CD4-positive, alpha-beta T cell treated with Interleukin-21 for 1 hour (primary cell): Measurements from ENCODE around the gene PRDM11.

Experiments used
- DNase-seq: peaks from one replicate; pipeline ENCODE4 v3.0.0-alpha.2; 2020

PRDM11 gene

GRCh38 chr11:45213316-45213665 is 66.9 kb downstream of the PRDM11 start:
- no peak for DNase-seq

- DNase-seq = no peak
Measured at GRCh38 chr11:45213717-45214116, 67.3 kb downstream of the PRDM11 start.

GRCh38 chr11:45215098-45215865 is 68.8 kb downstream of the PRDM11 start:
- DNase-seq = no peak

GRCh38 chr11:45216031-45216430 is 69.6 kb downstream of the PRDM11 start:
- no peak for DNase-seq

- no peak for DNase-seq
Measured at GRCh38 chr11:45216901-45217300, 70.5 kb downstream of the PRDM11 start.

GRCh38 chr11:45217991-45218390 is 71.6 kb downstream of the PRDM11 start:
- no peak for DNase-seq

- no peak for DNase-seq
Measured at GRCh38 chr11:45218705-45219104, 72.3 kb downstream of the PRDM11 start.

GRCh38 chr11:45219411-45219810 is 73.0 kb downstream of the PRDM11 start:
- no peak for DNase-seq

- no peak for DNase-seq
Measured at GRCh38 chr11:45223496-45223895, 77.1 kb downstream of the PRDM11 start.

GRCh38 chr11:45224766-45225165 is 78.3 kb downstream of the PRDM11 start:
- DNase-seq = no peak

GRCh38 chr11:45225277-45225676 is 78.8 kb downstream of the PRDM11 start:
- no peak for DNase-seq

GRCh38 chr11:45225961-45226871 is 79.8 kb downstream of the PRDM11 start:
- no peak for DNase-seq

- no peak for DNase-seq
Measured at GRCh38 chr11:45226901-45227300, 80.5 kb downstream of the PRDM11 start.

GRCh38 chr11:45227836-45228235 is 81.4 kb downstream of the PRDM11 start:
- DNase-seq = no peak

- DNase-seq = no peak
Measured at GRCh38 chr11:45229401-45230020, 83.1 kb downstream of the PRDM11 start.

- no peak for DNase-seq
Measured at GRCh38 chr11:45232341-45233080, 86.1 kb downstream of the PRDM11 start.

GRCh38 chr11:45233121-45233803 is 86.8 kb downstream of the PRDM11 start:
- peak; percentile 52 for DNase-seq

- no peak for DNase-seq
Measured at GRCh38 chr11:45233804-45234170, 87.3 kb downstream of the PRDM11 start.

- no peak for DNase-seq
Measured at GRCh38 chr11:45234306-45235006, 88.0 kb downstream of the PRDM11 start.

- no peak for DNase-seq
Measured at GRCh38 chr11:45237711-45238315, 91.4 kb downstream of the PRDM11 start.

GRCh38 chr11:45238724-45239123 is 92.3 kb downstream of the PRDM11 start:
- no peak for DNase-seq
